ENCODE data around the gene UPK3A. TPM values are rescaled to one million over a fixed set of nuclear protein-coding genes. Genes with fewer than 3 reads are reported as not detected.

Gene UPK3A
- total RNA-seq, 3 donors from 2014 or later, result not detected

DNA sequence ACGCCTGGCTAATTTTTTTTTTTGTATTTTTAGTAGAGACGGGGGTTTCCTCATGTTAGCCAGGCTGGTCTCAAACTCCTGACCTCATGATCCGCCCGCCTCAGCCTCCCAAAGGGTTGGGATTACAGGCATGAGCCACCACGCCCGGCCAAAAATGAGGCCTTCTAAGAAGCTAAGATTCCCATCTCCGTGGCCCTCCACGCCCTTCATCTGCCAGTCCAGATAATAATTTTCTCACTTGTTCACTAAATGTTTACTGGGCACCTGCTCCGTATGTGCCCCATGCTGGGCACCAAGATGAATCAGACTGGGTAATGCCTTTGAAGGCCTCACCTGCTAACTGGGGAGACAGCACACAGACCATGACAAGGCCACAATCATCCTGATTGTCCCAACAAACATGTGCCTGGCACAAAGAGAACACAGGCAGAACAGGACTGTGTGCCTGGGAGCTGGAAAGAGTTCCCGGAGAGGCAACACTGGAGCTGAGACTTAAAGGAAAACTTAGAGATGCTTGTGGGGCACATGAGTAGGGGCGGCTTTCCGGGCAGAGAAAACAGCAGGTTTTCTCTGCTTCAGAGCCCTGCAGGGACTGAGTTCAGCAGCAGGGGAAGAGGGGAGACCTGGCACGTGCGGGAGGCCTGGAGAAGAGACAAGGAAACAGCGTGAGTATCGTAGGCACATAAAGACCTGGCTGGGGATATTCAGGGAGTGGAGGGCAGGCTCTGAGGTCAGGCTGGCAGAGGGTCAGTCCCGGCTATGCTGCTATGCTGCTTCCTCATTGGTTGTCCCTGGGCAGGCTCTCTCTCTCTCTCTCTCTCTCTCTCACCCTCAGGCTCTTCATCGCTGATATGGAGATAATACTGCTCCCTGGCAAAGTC is 46.4 kb upstream of the UPK3A start:
- Histone ChIP-seq H3K27me3 (no peaks in the 10 kb centered on the region), H3K4me1 (no peaks in the 10 kb centered on the region), H3K4me3 (no peak overlapping the region), H3K36me3 (no peaks in the 10 kb centered on the region), H3K27ac (peak overlapping the region in 1 of 2 donors; percentile 11), H3K9me3 (no peaks in the 10 kb centered on the region)
- no peak for DNase-seq (ENCODE audit: low spot score in 2 of 2)
- TF ChIP-seq, protein P1, sequence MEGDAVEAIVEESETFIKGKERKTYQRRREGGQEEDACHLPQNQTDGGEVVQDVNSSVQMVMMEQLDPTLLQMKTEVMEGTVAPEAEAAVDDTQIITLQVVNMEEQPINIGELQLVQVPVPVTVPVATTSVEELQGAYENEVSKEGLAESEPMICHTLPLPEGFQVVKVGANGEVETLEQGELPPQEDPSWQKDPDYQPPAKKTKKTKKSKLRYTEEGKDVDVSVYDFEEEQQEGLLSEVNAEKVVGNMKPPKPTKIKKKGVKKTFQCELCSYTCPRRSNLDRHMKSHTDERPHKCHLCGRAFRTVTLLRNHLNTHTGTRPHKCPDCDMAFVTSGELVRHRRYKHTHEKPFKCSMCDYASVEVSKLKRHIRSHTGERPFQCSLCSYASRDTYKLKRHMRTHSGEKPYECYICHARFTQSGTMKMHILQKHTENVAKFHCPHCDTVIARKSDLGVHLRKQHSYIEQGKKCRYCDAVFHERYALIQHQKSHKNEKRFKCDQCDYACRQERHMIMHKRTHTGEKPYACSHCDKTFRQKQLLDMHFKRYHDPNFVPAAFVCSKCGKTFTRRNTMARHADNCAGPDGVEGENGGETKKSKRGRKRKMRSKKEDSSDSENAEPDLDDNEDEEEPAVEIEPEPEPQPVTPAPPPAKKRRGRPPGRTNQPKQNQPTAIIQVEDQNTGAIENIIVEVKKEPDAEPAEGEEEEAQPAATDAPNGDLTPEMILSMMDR (IDR thresholded peaks at IDR 0.05), result no peak
- TF ChIP-seq POLR2AphosphoS5 (IDR thresholded peaks at IDR 0.05), result no peak
- TF ChIP-seq POLR2A (IDR thresholded peaks at IDR 0.05), result no peak
- intact Hi-C loops (cut with DNase I; ENCODE audit: low total_unique reads), result loop anchor here (10.0 kb wide), 1 partner anchor 74 kb away; the partner anchor contains the start of gene NUP50

DNA sequence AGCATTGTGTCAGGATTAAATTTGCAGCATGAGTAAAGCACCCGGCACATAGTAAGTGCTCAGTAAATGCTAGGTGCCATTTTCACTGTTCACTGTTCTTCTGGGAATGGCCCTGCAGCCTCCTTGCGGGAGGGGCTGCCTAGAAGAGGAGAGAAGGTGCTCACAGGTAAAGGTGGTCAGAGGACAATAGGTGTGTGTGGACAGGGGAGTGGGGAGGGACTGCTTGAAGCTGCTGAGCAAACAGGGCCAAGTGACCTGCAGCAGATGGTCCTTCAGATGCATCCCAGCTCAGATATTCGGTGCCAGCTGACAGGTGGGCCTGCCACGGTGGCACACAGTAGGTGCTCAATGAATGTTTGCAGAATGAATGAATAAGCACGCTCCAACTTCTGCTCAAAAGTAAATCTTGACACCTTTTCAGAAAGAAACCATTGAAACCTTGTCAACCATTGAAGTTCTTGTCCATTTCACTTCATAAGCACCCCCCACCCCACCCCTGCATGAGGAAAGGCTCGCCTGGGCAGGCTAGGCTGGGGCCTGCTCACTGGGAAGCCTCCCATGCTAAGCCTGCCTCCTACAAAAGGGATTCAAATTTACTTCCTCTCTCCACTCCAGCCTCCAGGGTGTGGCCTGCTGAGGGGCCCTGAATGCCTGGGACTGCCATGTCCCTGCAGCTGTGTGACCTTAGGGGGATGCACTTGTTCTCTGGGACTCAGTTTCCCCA is 45.6 kb upstream of the UPK3A start:
- Histone ChIP-seq H3K9me3 (no peaks in the 10 kb centered on the region), H3K27ac (no peak overlapping the region), H3K36me3 (no peaks in the 10 kb centered on the region), H3K4me1 (no peaks in the 10 kb centered on the region), H3K27me3 (no peaks in the 10 kb centered on the region), H3K4me3 (peak overlapping the region; percentile 69 to 85 (median 74))
- TF ChIP-seq, protein P1 (IDR thresholded peaks at IDR 0.05), result no peak
- TF ChIP-seq POLR2AphosphoS5 (IDR thresholded peaks at IDR 0.05) (no peak), POLR2A (IDR thresholded peaks at IDR 0.05) (no peak)
- intact Hi-C loops (cut with DNase I; ENCODE audit: low total_unique reads), result loop anchor here (10.0 kb wide), 1 partner anchor 74 kb away; the partner anchor contains the start of gene NUP50
- no peak for DNase-seq (ENCODE audit: low spot score in 2 of 2)

DNA sequence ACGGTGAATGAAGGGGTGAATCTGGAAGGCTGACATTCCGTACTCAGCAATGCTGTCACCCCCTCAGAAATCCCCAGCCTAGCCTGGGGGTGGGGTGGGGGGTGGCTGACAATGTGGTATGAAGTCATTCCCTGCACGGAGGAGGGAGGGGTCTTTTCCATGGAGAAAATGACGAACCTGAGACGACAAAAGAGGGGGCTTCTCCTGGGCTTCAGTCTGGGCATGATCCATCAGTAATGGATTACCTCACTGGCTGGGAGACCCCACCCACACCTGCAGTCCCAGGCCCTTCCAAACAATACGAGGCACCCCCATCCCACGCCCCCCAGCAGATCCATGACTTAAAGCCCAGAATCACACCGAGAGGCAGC is 45.1 kb upstream of the UPK3A start:
- DNase-seq (ENCODE audit: low spot score in 2 of 2), result no peak
- TF ChIP-seq POLR2A (IDR thresholded peaks at IDR 0.05) (no peak), POLR2AphosphoS5 (IDR thresholded peaks at IDR 0.05) (no peak)
- TF ChIP-seq, protein P1 (IDR thresholded peaks at IDR 0.05), result no peak
- Histone ChIP-seq H3K4me3 (peak overlapping the region; percentile 69 to 85 (median 74)), H3K27ac (no peak overlapping the region), H3K9me3 (no peaks in the 10 kb centered on the region), H3K4me1 (no peaks in the 10 kb centered on the region), H3K27me3 (no peaks in the 10 kb centered on the region), H3K36me3 (no peaks in the 10 kb centered on the region)
- intact Hi-C loops (cut with DNase I; ENCODE audit: low total_unique reads), result loop anchor here (10.0 kb wide), 1 partner anchor 75 kb away; the partner anchor contains the start of gene NUP50

DNA sequence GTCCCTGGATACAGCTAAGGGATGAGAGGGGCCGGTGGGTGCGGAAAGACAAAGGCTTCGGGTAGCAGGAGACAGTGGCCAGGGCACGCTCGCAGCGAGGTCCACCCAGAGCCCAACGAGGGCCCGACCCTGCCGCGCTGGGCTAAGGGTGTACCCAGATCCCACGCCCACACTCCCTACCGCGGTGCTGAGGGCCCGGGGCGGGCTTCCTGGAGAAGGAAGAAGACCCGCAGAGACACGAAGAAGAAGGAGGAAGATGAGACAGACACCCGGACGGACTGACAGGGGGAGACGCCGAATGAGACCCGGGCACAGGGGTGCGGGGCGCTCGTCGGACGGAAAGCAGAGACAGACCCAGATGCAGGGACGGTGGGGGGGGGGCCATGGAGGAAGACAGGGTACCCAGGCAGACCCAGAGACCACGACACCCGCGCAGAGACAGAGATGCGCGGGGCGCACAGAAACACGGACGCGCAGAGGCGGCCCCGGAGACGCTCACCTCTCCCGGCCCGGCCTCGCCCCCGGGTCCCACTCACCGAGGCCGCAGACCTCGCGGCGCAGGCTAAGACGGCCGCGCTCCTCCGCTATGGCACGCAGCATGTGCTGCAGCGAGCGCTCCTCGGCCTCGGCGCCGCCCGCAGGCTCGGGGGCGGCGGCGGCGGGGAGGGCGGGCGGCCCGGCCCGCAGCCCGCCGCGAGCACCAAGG is 44.5 kb upstream of the UPK3A start:
- no peaks in the 10 kb centered on the region for H3K27me3 ChIP-seq
- no peak for DNase-seq (ENCODE audit: low spot score in 2 of 2)
- intact Hi-C loops (cut with DNase I; ENCODE audit: low total_unique reads), result no loop called here
- H3K4me3 ChIP-seq, result peak overlapping the region; percentile 69 to 85 (median 74)
- TF ChIP-seq POLR2AphosphoS5 (IDR thresholded peaks at IDR 0.05) (no peak), POLR2A (IDR thresholded peaks at IDR 0.05) (no peak)
- no peaks in the 10 kb centered on the region for H3K36me3 ChIP-seq
- H3K9me3 ChIP-seq, result no peaks in the 10 kb centered on the region
- H3K4me1 ChIP-seq, result no peaks in the 10 kb centered on the region
- H3K27ac ChIP-seq, result no peak overlapping the region

DNA sequence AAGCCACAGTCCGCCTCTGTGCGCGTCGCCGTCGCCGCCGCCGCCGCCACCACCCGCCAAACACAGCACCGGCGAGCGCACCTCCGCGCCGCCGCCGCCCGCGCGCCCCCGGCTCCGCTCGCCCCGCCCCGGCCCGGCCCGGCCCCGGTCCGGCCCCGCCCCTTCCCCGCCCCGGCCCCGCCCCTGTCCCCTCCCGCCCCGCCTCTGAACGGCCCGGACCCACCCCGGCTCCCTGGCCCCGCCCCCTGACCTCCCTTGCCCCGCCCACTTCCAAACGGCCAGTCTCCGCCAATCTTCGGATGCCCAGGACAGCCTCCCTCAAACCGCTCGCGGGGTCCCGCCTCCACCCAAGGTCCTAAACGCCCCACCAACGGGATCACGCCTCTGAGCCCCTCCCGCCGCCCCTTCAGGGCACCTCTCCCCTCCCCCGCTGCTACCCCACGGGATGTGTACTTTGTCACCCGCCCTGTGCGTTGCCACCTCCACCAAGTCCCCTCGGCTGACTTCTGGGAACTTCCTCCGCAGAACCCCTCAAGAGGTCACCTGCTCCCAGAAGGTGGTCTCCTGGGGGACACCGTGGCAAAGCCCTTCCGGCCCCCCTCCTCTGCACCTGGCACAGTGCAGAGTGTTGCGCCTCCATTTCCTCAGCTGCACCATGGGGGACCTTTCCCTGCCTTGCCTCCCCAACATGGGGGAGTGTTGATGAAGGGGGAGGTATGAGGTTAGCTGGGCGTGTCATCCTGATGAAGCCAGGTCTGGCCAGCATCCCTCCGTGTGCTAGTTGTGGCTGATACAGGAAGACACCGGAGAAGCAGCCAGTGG is 43.7 kb upstream of the UPK3A start, which contains the start of gene KIAA0930:
Gene KIAA0930, minus strand, starts transcription at position 85 of the 822 bp plus-strand sequence. CDS start 191 bp downstream, outside the sequence.
- no peaks in the 10 kb centered on the region for H3K36me3 ChIP-seq
- peak within 1 kb of the TSS; percentile 70 to 71 for H3K27ac ChIP-seq
- peak; percentile 68 to 82 for DNase-seq (ENCODE audit: low spot score in 2 of 2)
- H3K9me3 ChIP-seq, result no peaks in the 10 kb centered on the region
- H3K4me3 ChIP-seq, result peak within 1 kb of the TSS; percentile 69 to 85 (median 74)
- H3K27me3 ChIP-seq, result no peaks in the 10 kb centered on the region
- intact Hi-C loops (cut with DNase I; ENCODE audit: low total_unique reads), result no loop called here
- no peaks in the 10 kb centered on the region for H3K4me1 ChIP-seq
- TF ChIP-seq POLR2AphosphoS5 (IDR thresholded peaks at IDR 0.05), result no peak
- no peak for TF ChIP-seq POLR2A (IDR thresholded peaks at IDR 0.05)
- TF ChIP-seq, protein P1 (IDR thresholded peaks at IDR 0.05), result no peak

Measured in breast epithelium (tissue), 4 donors.